ENCODE results near the gene KANK3.
"Not testable (repeated sequence)": the region's sequence is repeated elsewhere in the genome, so short reads cannot be mapped to it uniquely, and the experiment has no call there.

KANK3 gene

GRCh38 chr19:8337728-8338127 lies 5.3 kb downstream of the KANK3 start:
- DNase-seq (ENCODE audit: low spot score): no peak

DNA sequence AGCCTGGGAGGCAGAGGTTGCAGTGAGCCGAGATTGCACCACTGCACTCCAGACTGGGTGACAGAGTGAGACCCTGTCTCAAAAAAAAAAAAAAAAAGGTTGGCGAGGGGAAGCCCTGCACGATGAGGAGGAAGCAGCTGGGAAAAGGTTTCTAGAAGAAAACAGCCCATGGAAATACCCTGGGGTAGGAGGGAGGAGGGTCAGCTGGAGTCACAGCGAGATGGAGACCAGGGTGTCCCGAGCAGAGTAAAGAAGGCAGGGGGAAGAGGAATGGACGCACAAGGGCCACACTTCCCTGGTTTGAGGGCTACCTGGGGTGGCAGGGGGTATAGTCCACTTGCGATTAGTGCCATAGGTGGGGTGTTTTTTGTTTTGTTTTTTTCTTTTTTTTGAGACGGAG lies 6.4 kb downstream of the KANK3 start:
- DNase-seq (ENCODE audit: low spot score): no peak

DNA sequence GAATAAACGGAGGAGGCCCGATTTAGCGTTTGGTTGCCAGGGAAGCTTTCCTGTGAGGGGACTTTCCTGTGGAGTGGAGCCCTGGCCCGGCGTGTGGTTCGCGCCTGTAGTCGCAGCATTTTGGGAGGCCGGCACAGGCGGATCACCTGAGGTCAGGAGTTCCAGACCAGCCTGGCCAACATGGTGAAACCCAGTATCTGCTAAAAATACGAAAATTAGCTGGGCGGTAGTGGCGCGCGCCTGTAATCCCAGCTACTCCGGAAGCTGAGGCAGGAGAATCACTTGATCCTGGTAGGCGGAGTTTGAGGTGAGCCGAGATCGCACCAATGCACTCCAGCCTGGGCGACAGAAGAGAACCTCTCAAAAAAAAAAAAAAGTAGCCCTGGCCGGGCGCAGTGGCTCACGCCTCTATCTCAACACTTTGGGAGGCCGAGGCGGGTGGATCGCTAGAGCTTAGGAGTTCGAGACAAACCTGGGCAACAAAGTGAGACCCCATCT lies 6.9 kb downstream of the KANK3 start:
- DNase-seq (ENCODE audit: low spot score): no peak

DNA sequence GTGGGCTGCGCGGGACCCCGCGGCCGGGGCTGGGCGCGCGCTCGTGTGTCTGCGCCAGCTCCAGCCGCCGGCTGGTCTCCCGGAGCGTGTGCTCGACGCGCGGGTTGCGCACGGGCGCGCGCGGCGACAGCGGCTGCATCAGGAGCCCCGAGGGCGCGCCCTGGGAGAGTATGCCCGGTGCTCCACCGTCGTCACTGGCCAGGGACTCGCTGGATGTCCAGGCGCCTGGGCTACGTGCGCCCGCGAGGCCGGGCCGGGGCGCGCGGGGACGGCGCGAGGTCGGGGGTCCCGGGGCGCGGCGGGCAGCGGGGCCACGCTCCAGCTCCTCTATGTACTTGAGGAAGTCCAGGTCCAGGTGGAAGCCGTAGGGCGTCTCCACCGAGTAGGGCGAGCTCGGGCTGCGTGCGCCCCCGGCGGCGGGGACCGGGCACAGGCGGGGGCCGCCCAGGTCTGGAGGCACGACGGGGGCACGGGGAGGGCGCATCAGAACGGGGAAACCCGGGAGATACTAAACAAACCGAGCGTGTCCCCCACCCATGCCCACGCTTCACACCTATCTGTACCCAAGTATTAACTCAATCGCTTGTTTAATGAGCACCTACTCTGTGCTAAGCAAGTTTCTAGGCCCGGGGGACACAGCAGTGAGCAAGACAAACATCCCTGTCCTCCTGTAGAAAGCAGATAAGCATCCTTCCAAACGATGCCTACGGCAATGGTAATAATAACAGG lies 7.6 kb downstream of the KANK3 start:
- DNase-seq (ENCODE audit: low spot score): no peak

- DNase-seq (ENCODE audit: low spot score): peak; percentile 84
These were observed 8.4 kb downstream of the KANK3 start for GRCh38 chr19:8334458-8335342.

DNA sequence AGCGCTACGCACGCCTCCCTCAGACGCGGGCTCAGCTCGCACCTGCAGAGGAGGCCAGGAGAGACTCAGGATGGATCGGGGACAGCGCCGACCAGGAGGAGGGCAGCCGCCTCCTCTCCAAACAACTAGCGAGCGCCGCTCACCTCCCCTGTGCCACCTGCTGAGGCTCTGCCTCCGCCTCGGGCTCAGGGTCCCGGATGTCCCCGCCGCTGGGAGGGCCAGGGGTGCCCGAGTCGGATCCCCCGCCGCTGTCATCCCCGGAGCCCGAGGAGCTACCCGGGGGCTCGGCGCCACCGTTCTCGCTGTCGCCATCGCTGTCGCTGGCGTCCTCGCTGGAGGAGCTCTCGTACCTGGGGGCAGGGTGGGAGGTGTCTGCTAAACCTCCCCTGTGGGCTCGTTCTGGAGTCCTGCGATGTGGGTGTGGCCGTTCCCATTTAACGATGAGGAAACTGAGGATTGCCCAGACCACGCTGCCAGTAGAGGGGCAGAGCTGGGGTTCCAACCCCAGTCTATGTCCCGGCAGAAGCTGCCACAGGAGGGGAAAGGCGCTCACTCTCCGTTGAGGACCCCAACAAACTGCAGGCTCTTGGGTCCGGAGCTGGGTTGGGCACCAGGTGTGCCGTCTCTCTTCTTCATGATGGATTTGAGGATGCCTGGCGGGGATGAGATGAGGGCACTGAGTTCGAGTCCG lies 9.2 kb downstream of the KANK3 start:
- no peak for DNase-seq (ENCODE audit: low spot score)

GRCh38 chr19:8332976-8333766 lies 9.9 kb downstream of the KANK3 start:
- no peak for DNase-seq (ENCODE audit: low spot score)

GRCh38 chr19:8331263-8331845 lies 11.7 kb downstream of the KANK3 start:
- no peak for DNase-seq (ENCODE audit: low spot score)

DNA sequence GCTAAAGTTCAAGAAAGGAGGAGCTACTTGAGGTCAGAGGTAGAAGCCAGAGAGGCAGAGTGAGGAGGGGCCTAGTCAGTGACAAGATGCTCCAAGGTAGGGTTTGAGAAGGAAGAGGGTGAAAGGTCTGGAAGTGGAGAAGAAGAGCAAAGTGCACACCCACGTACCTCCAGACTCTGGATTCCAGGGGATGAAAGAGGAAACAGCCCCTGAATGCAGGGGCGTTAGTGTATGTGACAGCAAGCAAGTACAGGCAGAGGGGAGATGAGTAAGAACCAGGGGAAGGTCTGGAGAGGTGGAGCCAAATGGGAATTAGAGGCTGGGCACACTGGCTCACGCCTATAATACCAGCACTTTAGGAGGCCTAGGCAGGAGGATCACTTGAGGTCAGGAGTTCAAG lies 13.1 kb downstream of the KANK3 start:
- no peak for DNase-seq (ENCODE audit: low spot score)

DNA sequence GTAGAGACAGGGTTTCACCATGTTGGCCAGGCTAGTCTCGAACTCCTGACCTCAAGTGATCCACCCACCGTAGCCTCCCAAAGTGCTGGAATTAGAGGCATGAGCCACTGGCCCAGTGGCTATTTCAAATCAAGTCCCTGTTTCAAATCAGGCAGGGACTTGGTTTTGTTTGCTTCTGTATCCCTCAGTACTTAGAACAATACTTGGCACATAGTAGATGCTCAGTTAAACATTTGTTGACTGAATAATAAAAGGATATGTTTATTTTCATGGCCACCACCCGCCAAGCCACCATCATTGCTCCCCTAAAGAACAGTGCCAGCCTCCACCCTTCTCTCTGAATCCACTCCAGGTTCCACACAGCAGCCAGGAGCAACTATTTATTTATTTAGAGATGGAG lies 17.6 kb downstream of the KANK3 start:
- no peak for DNase-seq (ENCODE audit: low spot score)

DNA sequence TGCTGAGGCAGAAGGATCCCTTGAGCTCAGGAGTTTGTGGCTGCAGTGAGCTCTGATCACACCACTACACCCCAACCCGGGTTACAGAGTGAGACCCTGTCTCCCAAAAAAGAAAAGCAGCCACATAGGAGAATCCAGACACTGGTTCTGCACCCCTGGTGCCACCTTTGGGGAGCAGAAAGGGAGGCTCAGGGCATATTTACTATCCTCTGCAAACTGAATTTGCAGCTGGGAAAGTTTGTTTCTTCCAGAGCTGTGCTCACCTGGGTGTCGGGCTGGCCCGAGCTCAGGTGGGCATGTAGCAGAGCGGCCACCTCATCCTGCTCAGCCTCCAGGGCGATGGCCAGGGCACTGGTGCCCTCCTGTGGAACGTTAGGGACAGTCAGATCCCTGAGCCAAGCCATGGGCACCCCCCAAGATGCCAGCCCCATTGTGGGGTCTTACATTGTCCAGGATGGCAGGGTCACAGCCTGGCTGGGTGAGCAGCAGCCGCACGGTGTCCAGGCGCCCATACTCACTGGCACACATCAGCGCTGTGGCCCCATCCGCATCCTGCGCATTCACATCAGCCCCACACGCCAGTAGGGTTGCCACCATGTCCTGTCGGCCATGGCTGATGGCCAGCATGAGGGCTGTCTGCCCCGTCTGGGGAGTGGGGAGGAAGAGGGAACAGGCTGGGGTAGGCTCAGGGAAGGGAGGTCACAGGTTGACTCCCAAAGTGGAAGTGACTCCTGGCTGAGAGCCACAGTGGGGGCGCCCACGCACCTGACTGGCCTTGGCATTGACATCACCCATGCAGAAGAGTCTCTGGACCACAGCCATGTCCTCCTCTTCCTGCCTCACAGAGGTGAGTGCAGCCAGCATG lies 18.6 kb downstream of the KANK3 start:
- no peak for DNase-seq (ENCODE audit: low spot score)

- no peak for DNase-seq (ENCODE audit: low spot score)
These were observed 19.3 kb downstream of the KANK3 start for GRCh38 chr19:8323781-8324185.

- DNase-seq (ENCODE audit: low spot score): no peak
These were observed 20.4 kb downstream of the KANK3 start for GRCh38 chr19:8322638-8322997.

DNA sequence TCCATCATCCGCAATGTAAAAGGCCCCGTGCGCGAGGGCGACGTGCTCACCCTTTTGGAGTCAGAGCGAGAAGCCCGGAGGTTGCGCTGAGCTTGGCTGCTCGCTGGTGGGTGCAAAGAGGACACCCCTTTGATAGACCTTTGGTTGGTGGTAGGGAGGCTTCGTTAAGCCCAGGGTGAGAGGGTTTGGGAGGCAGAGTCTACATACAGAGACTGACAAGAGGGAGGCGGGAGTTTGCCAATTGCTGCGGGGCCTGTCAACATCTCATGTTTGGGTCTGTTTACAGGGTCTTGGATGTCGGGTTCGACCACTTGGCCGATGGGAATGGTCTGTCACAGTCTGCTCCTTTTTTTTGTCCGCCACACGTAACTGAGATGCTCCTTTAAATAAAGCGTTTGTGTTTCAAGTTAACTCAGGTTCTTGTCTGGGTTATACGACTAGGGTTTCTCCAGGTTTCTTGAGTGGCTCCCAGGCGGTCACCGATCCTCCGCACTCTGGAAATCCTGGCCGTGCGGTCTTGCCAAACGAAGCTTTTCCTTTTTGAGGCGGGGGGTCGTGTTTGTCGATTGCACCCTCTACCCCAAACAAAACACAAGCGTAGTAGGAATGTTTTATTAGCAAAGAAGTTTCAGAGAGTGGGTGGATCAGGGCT lies 20.9 kb downstream of the KANK3 start:
- no peak for DNase-seq (ENCODE audit: low spot score)

GRCh38 chr19:8321067-8321985 lies 21.7 kb downstream of the KANK3 start, which contains the start of the genes NDUFA7 and RPS28:
NDUFA7 (minus strand) TSS chr19:8321375; CDS start chr19:8321358, 17 bp downstream.
RPS28 (plus strand) TSS chr19:8321496; CDS start chr19:8321531, 35 bp downstream.
- DNase-seq (ENCODE audit: low spot score): peak; percentile 97

GRCh38 chr19:8320564-8321066 lies 22.4 kb downstream of the KANK3 start:
- DNase-seq (ENCODE audit: low spot score): no peak

GRCh38 chr19:8319807-8320520 lies 23.1 kb downstream of the KANK3 start:
- no peak for DNase-seq (ENCODE audit: low spot score)

DNA sequence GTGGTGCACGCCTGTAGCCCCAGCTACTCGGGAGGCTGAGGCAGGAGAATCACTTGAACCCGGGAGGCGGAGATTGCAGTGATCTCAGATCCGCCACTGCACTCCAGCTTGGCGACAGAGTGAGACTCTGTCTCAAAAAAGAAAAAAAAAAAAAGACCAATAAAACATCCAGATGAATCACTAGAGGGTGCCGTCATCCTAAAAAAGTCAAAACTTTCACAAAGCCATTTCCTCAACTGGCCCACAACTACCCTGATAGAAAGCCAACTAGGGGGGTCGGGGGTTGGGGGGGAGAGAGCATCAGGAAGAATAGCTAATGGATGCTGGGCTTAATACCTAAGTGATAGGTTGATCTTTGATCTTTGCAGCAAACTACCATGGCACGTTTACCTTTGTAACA lies 24.2 kb downstream of the KANK3 start:
- not testable (repeated sequence) for DNase-seq (ENCODE audit: low spot score)

Measured in AG08396 (cell line).